Measurements from ENCODE around the gene DBI. TPM values are rescaled to one million over a fixed set of nuclear protein-coding genes. Genes with fewer than 3 reads are reported as not detected.
"Not testable (repeated sequence)": the region's sequence is repeated elsewhere in the genome, so short reads cannot be mapped to it uniquely, and the experiment has no call there.

The DBI gene
- total RNA-seq, 1 donor from 2014 or later, result 181 TPM

DNA sequence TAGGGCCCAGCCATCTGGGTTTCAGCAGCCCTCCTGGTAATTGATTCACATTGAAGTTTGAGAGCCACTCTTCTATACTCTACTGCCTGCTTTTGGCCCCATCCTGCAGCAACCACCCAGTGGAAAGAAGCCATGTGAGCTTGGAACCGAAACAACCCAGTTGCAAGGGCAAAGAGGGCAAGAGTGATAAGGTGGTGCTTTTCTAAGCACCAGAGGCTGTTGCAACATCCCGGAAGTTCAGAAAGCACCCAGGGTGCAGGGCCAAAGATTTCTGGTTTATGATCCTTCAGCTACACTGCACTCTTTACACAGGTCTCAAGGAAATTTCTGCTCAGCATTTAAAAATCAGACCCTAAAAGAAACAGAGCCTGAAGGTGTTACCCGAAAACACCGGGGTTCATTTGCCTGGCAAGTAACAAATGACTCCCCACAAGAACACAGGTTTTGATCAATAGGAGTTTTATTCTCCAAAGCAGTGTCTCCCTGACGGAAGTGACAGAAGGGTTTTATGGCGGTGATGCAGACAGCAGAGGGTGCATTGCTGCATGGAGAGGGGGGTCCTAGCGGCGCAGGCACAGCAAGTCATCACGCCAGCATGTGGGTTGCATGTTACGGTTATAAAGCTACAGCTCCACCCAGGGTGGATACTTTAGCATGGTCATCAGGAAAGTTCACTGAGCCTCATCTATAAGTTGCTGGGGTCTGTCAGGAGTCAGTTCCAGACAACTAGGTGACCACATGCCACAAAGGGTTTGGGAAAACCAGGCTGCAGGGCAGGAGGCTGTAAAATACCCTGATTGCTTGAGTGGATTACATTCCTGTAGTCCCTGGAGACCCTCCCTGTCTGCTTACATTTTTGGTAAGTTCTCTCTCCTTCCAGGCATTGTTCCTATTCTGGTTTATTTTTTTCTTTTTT lies 36.1 kb downstream of the DBI start:
- DNase-seq, result no peak

DNA sequence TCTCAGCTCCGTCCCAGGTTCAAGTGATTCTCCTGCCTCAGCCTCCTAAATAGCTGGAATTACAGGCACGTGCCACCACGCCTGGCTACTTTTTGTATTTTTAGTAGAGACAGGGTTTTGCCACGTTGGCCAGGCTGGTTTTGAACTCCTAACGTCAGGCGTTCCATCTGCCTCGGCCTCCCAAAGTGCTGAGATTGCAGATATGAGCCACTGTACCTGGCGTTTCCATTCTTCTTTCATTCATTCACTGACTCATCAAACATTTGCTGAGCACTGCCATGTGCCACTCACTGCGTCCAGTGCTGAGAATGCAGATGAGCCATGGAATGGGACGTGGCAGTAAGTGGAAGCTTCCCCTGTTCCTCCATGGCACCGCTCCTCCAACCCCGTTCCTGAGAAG lies 36.8 kb downstream of the DBI start:
- not testable (repeated sequence) for DNase-seq

DNA sequence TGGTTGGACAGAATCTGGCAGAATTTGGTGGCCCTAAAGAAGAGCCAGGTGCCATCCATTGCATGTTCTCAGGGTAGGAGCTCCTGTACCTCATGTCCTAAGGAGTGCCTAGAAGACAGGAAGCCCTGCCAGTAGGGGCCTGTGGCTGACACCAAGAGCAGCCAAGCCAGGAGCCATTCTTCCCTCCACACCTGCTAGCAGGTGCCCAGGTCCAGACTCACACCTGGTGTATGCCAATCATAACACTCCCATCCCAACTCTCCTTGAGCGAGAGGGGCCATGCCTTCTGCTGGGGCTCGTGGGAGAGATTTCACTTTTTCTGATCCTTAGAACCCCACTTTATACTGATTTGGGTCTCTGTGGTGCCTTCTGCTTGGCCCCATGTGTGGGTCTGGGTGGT lies 38.4 kb downstream of the DBI start:
- no peak for DNase-seq

DNA sequence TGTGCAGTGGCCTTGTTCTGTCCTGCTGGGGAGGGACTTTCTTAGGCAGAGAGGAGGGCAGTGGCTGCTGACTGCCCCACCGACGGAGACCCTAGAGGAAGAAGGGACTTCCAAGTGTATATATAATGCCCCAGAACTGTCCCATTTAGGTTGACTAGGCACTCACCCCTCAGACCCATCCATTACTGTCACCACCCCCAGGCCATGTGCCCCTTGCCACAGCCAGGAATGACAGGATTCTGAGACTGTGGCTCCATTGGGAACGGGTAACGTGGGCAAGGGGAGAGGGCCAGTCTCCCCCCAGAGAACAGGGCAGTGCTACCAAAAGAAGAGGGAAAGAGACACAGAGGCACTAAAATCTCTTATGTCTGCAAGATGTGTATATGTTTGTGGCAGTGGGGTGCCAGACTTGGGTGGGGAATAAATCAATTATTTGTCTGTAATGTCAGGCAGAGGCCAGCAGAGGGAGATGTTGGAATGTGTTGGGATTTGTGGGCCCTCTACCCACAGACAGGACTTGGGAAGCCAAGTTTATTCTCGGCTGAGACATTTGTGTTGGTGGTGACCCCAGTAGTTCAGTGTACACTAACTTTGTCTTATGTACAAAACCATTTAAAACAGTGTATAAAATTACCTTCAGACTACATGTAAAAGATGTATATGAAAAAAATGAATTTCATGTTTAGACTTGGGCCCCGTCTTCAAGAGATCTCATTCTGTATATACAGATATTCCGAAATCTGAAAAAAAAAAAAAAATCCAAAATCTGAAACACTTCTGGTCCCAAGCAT lies 40.8 kb downstream of the DBI start:
- peak; percentile 81 for DNase-seq

DNA sequence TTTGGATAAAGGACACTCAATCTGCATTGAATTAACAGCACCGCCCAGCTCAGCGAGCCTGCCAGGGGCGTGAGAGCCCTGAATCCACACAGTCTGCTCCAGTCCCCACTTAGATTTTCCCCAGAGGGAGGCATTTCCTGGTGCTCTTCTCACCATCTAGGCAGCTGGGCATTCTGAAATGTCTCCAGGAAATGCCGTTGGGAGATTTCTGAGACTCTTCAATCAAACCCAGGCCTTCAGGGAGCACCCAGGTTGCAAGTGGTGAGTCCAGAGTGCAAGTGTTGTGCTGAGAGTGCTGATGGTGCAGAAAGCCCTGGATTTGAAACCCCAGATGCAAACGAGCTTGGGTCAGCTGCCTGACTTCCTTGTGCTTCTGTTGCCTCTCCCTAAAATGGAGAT lies 41.4 kb downstream of the DBI start:
- DNase-seq, result no peak

DNA sequence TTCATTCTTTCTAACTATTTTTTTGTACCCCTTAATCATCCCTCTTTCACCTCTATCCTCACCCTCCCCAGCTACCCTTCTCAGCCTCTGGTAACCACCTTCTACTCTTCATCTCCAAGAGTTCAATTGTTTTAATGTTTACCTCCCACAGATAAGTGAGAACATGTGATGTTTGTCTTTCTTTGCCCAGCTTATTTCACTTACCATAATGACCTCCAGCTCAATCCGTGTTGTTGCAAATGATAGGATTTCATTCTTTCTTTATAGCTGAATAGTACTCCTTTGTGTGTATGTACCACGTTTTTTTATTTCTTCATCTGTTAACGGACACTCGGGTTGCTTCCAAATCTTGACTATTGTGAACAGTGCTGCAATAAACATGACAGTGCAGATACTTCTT lies 42.7 kb downstream of the DBI start:
- DNase-seq, result no peak

DNA sequence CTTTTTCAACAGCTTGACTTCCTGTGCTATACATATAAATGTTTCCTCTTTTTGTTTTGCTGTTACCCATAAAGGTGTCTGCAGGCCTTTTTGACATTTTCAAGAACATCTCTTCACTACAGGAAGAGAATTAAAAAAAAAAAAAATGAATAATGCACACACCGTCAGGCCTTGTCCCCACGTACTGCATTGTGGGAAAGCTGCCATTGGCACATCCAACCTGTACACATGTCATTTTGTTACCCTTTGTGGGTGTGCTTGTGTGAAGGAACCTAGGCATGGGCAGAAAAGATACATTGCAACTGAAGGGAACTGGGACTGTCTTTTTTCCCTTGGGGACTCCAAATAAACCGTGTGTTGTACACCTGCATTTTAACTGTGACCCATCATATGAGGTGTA lies 48.1 kb downstream of the DBI start:
- DNase-seq, result no peak

DNA sequence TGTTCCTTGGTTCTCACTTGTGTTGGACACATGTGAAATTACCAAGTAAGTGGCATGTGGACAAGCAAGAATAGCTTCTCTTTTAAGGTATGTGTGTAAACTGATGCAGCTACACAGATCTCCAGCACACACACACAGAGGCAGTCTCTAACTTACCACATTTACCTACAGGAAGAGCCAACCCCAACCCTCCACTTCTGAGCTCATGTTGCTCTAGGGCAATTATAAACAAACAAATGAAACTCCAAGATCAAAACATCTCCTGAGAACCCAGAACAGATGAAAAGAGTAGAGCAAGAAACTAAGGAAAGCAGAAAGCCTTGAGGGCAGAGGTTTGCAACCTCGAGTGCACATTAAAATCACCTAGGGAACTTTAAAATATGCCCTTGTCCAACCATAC lies 48.9 kb downstream of the DBI start:
- DNase-seq, result no peak

DNA sequence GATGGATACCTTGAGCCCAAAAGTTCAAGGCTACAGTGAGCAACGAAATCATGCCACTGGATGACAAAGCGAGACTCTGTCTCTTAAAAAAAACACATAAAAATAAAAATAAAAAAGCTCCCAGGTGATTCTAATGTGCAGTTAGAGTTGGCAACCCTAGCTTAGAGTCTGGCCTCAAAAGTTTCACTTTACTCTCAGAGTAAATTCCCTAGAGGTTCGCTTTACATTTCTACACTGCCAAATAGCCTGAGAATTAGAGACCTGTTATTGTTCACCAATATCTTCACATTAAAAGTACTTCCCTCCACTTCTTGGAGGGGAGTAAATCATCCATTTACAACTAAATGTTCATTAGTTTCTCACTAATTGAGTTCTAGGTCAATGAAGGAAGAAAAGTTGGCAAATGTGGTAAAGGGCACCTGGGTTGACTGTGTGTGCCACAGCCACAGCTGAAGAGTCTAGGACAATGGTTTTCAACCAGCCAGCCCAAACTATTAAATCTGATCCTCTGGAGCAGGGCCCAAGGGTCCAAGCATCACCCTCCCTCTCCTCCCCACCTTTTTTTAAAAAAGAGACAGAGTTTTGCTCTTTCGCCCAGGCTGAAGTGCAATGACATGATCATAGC lies 49.6 kb downstream of the DBI start:
- DNase-seq, result no peak

DNA sequence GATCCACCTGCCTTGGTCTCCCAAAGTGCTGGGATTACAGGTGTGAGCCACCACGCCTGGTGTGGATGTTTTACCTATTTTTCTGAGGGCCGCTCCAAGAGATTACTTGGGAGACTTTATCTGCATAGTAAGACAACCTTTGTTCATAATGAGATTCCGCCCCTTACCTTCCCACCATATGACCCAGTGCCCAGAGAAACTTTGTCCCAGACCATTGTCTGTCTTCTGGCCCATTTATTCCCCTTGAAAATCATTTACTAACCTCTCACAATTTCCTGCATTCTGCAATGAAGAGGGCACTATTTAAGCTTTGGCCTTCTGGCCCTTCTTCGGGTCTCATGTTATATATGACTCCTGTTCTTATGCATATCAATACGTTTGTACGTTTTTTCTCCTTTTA lies 51.1 kb downstream of the DBI start:
- no peak for DNase-seq

DNA sequence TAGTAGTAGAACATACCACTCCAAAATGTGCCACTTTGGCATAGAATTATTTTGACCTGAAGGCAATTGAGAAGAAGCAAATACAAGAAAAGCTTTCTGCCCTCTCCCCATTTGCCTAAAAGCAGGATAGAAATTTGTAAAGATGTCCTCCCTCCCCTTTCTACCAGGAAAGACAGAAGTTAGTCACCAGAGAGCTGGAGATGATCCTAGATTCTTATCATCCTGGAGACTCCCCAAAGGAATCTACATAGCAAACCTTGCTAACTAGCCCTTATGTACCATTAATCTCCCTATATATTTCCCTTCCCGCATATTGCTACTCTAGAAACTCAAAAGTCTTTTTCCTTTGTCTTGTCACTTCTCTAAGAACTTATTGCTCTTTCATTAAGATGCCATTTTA lies 52.3 kb downstream of the DBI start:
- no peak for DNase-seq

DNA sequence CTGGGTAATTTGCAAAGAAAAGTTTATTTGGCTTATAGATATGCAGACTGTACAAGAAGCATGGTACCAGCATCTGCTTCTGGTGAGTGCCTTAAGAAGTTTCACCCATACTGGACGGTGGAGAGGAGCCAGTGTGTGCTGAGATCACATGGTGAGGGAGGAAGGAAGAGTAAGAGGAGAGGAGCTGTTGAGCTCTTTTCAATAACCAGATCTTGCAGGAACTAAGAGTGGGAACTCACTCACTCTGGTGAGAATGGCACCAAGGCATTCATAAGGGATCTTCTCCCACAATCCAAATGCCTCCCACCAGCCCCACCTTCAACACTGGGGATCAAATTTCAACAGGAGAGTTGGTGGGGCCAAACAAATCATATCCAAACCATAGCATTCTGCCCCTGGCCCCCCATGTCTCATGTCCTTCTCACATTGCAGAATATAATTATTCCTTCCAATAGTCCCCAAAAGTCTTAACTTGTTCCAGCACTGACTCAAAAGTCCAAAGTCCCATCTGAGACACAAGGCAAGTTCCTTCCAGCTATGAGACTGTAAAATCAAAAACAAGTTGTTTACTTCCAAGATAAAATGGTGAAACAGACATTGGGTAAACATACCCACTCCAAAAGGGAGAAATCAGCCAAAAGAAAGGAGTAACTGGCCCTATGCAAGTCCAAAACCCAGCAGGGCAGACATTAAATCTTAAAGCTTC lies 53.2 kb downstream of the DBI start:
- DNase-seq, result no peak

DNA sequence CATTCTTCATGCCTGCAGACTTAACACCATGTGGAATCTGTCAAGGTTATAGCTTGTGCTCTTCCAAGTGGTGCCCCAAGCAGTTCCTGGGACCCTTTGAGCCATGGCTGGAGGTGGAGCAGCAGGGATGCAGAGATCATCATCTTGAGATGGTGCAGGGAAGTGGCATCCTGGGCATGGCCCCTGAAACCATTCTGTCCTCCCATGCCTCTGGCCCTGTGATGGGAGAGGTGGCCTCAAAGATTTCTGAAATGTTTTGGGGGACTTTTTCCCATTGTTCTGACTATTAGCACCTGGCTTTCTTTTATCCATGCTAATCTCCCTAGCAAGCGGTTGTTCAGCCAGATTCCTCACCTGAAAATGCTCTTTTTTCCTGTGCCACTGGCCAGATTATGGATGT lies 54.5 kb downstream of the DBI start:
- DNase-seq, result no peak

DNA sequence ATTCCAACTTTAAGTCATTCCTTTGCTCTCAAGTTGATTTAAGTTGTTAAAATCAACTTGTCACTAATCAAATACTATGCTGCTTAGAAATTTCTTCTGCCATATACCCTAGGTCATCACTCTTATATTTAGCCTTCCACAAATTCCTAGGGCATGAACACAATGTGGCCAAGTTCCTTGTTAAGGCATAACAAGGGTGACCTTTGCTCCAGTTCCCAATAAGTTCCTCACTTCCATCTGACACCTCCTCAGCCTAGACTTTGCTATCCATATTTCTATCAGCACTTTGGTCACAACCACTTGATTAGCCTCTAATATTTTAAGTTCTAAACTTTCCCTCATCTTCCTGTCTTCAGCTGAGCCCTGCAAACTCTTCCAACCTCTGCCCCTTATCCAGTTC lies 55.0 kb downstream of the DBI start:
- DNase-seq, result no peak

Other genes with a start within 250 kb of the DBI start
- not detected for gene C1QL2, start 208.2 kb upstream of the DBI start, total RNA-seq
- gene STEAP3, start 143.1 kb upstream of the DBI start, total RNA-seq, result 25.2 TPM
- 2.6 TPM for gene C2orf76, start 143 bp upstream of the DBI start, total RNA-seq
- gene TMEM37, start 64.9 kb downstream of the DBI start, total RNA-seq, result 3.1 TPM
- gene SCTR, start 157.5 kb downstream of the DBI start, total RNA-seq, result 0.21 TPM
- gene CFAP221, start 177.5 kb downstream of the DBI start, total RNA-seq, result 3.0 TPM